ENCODE measurements around the gene CNTNAP3.
"Not testable (repeated sequence)": the region's sequence is repeated elsewhere in the genome, so short reads cannot be mapped to it uniquely, and the experiment has no call there.

The CNTNAP3 gene

DNA sequence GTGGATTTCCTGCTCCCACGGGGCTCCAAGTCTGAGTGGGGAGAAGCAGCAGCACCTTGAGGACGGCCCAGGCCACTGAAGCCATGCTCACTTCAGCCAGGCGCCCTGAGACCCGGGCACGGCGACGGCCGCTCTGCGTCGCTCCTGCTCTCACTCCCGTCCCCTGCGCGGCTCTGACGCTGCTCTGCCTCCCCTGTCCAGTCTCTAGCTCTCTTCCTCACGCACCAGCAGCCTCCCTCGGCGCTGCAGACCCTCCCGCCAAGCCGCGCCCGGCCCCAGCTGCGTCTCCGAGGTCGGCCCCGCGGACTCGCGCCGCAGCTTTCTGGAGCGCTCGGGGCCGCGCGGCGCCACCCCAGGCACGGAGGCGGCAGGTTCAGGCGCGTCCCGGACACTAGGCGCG, at the start of gene CNTNAP3:
Gene CNTNAP3, minus strand, starts transcription at position 188 of the 400 bp plus-strand sequence. Its CDS starts 103 bp downstream, at position 85.
- DNase-seq (ENCODE audit: low read depth) = not testable (repeated sequence)

DNA sequence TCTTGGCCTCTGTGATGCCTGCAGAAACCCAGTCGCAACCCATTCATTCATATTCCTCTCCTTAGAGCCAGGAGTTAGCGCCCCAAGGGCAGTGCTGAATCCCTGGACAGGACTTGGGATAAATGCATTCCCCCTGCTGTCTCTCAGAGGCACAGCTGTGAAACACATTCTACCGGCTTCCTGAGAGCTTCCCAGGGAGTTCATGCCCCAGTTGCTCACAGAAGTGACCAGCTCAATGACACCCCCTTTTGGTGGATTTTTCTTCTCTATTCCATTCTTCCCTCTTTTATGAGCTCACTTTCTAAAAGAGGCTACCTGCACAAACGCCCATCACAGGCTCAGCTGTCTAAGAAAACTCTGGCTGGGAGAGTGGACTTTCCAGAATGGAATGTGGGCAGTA, 8.0 kb downstream of the CNTNAP3 start:
- DNase-seq (ENCODE audit: low read depth) = not testable (repeated sequence)

- not testable (repeated sequence) for DNase-seq (ENCODE audit: low read depth)
Measured at GRCh38 chr9:39242513-39242912, 45.5 kb downstream of the CNTNAP3 start.

DNA sequence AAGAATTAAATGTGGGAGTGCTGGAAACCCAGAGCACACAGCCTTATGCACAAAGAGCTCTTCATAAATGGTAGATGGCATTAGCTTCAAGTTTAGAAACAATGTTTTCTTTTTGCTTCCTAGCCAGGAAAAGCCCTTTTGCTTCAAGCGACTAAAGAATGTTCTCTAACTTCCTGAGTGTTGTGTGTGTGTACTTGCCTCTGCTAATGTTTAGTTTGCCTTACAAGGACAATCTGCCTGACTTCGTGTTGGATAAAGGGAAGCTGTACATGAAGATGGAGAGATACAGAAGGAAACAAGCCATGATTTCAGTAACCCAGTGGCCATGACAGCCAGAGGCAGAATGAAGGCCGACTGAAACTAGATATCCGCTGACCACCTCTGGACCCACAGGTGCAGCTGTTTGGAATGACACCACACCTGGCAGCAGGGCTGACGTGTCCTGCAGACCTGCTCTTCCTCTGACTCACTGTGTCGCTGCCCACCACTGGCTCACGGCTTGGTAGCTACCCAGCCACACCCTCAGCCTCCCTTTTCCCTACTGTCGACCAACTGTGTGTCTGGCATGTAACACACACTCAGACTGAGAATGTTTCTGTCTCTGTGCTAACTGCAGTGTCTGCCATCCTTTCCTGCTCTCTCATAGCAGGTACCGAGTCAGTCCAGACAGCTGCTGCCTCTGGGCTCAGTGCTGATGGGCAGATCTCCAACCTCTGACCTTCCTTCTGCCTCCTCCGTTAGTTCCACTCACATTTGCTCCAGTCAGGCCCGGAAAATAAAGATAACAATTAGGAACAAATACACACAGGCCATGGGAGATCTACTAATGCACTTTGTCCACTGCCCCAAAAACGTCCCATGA, 55.6 kb downstream of the CNTNAP3 start:
- not testable (repeated sequence) for DNase-seq (ENCODE audit: low read depth)

DNA sequence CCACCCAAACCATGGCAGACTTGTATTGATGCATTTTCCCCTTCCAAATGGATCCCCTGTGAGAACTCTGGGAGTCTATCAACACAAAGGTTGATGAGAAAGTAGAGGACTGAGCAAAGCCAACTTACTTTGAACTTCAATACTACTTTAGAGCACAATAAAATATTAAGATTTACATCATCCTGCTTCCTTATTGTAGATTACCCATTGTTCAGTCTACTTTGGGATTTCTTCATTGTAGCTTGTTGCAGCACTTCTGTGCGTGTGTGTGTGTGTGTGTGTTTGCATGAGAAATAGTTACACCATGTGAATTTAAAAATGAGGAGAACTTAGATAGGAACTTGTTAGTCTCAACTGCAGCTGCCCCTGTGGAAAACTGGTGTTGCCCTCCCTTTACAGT, 72.0 kb downstream of the CNTNAP3 start:
- DNase-seq (ENCODE audit: low read depth) = not testable (repeated sequence)

DNA sequence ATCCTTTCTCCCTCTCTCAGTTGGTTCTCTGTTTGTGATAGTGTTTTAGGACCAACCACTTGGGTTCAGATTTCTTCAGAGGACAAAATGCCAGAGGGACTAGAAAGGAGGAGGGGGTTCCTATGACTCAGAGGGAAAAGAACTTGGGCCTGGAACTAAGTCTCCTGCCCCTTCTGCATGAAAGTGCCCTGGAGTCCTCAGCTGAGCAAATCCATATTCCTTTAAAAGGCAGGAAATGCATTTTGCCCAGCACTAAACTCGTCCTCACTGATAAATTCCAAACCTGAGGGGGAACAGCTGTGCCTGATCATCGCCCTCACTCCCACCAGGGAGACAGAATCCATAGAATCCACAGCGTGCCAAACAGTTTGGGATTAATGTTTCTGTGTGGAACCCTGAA, 78.2 kb downstream of the CNTNAP3 start:
- DNase-seq (ENCODE audit: low read depth) = not testable (repeated sequence)

- DNase-seq (ENCODE audit: low read depth) = not testable (repeated sequence)
Measured at GRCh38 chr9:39206643-39207042, 81.3 kb downstream of the CNTNAP3 start.

DNA sequence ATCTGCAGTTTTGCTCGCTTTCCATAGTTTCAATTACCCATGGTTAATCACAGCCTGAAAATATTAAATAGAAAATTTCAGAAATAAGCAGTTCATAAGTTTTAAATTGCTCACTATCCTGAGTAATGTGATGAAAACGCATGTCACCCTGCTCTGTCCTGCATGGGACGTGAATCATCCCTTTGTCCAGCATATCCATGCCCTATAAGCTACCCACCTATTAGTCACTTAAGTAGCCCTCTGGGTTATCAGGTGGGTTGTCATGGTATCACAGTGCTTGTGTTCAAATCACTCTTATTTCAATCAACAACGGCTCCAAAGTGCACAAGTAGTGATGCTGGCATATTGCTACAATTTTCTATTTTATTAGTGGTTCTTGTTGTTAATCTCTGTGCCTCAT, 82.1 kb downstream of the CNTNAP3 start:
- not testable (repeated sequence) for DNase-seq (ENCODE audit: low read depth)

DNA sequence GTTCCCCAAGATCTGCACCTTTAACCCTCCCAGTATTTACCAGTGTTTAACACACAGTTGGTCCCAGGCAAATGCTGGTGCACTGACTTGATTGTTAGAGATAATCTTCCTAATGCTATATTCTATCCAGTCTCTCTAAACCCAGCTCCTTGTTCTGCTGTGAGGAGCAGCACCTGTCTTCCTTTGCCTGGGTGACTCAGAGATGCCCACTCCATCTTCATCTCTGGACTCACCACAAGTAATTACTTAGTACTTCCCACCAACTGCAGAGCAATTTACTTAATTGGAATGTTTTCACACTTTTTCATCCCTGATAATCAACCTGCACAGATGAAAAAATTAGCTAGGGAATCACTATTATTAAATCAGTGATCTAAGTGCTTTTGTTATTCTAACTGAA, 87.6 kb downstream of the CNTNAP3 start:
- not testable (repeated sequence) for DNase-seq (ENCODE audit: low read depth)

DNA sequence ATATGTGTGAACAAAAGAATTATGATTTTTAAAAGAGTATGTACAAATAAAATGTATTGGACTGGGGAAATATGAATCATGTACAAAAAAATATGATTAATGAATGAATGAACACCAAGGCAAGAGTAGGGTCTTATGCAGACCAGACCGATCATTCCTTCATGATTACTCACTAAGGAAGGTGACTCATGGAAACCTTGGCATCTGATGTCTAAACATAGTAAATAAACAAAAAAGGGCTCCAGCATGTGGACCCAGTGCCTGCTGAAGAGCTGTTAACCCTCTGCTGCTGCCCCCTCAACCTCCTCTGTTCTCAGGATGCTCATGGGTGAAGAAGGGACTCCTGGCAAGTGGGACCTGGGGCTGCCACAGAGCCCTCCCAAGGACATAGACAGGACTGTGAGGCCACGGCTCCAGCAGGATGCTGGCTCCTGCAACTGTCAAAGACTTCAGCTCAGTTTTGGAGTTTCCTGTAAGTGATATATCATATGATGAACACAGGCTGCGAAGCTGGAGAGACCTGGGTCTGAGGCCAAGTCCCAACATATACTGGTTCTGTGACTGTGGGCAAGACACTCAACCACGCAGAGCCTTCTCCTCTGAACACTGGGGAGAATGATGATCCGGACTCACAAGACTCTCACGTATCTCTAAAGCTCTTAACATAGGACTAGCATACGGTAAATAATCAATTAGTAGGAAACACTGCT, 89.8 kb downstream of the CNTNAP3 start:
- DNase-seq (ENCODE audit: low read depth) = not testable (repeated sequence)

DNA sequence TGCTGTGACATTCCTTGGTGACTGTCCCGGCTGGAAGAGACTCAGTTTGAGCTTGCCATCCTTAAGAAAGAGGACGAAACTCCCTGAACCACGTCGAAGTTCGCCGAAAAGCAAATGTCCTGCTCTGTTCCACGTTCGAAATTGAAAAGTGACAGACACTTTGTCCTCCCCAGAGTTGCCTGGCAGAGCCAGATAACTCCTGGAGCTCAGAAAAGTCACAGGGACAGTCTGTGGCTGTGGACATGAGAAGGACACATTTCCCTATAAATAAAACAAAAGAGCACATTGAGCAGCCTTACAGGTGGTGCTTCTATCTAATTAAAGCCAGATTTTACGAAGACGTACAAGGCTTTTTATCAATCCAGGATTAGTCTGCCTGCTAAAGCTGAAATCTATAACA, 116.6 kb downstream of the CNTNAP3 start:
- not testable (repeated sequence) for DNase-seq (ENCODE audit: low read depth)

DNA sequence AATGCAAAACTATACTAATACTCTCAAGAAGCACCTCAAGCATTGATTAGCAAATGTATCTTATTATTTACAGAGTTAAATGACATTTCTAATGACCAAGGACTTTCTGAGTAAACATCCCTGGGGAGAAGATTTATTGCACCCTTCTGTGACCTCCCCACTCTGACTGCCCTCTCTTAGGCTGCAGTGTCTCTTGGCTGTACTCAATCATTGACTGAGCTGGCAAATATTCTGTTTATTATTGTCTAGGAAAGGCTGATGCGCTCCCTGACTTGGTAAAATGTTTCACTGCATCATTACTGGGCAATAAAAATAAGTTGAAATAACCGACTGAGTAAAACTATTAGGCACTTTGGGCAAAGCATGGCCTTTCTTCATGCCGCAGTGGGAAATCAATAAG, 130.3 kb downstream of the CNTNAP3 start:
- DNase-seq (ENCODE audit: low read depth) = not testable (repeated sequence)

- not testable (repeated sequence) for DNase-seq (ENCODE audit: low read depth)
Measured at GRCh38 chr9:39132826-39133552, 155.0 kb downstream of the CNTNAP3 start.

DNA sequence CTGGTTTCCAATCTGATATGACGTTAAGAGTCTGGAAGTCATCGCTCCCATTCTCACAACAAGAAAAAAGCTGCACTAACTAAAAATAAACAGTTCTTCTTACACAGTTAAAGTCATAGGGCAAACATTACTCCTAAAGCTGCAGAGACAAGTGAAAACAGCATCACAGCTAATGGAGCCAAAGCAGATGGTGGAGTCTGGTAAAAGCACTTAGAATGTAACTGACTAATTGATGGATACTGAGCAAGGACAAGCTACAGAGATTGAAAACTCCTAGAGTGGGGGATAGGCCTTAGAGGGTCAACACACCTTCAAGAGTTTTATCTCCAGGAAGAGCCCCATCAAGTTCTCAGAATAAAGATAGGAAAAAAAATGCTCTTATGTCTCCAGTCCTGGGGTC, 166.6 kb downstream of the CNTNAP3 start:
- not testable (repeated sequence) for DNase-seq (ENCODE audit: low read depth)

DNA sequence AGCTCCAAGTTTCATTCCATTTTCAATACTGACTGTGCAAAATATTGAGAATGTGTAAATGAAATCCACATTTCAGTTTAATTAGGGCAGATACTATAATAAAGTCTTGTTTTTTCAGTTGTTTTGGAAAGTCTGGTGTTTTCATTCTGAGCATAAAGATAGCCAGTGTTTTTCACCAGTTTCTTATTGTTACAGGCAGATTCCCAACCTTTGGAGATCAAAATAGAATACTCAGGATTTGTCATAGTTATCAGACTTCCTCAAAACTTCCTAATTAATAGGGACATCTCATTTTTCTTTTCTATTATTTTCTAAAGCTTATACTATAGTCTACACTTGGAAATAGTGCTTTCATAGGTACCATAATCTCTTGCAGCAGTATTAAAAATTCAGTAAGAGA, 176.2 kb downstream of the CNTNAP3 start:
- DNase-seq (ENCODE audit: low read depth) = not testable (repeated sequence)

GRCh38 chr9:39108145-39108544, 179.8 kb downstream of the CNTNAP3 start:
- DNase-seq (ENCODE audit: low read depth) = no peak

DNA sequence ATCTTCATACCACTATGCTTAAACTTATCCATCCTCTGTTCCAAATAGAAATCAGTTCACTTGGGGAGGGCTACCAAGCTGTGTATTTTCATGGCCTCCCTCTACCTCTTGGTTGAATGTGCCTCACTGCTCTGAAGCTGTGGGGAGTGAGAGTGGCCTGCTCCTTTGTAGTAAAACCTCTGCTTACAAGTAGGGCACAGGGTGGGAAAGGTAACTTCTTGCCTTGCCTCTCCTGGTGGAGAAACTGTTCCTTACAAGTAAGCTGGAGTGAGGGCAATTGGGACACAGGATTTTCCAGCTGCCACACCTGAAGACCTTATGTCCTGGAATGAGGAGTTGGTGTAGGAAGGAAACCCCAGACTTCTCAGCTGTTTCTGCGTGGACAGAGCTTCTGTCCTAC, 190.8 kb downstream of the CNTNAP3 start:
- DNase-seq (ENCODE audit: low read depth) = not testable (repeated sequence)

- not testable (repeated sequence) for DNase-seq (ENCODE audit: low read depth)
Measured at GRCh38 chr9:39085311-39085710, 202.7 kb downstream of the CNTNAP3 start.

GRCh38 chr9:39082574-39082973, 205.4 kb downstream of the CNTNAP3 start:
- not testable (repeated sequence) for DNase-seq (ENCODE audit: low read depth)

DNA sequence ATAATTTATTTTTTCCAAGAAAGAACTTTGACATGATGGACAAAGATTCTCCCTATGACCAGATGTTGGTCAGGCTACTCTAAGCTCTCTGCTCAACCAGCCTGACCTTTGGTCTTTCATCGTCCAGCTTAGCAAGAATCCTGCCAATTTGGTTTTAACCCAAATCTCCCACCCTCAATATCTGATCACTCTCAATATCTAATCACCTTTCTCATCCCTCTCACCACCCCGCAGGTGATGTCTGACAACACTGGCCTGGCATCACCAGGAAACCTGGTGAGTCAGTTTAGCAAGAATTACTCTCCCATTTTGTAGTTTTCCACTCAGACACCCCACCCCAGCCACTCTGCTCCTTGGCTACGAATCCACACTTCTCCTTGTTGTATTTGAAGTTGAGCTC, 207.9 kb downstream of the CNTNAP3 start:
- not testable (repeated sequence) for DNase-seq (ENCODE audit: low read depth)

- DNase-seq (ENCODE audit: low read depth) = not testable (repeated sequence)
Measured at GRCh38 chr9:39078621-39079256, 209.2 kb downstream of the CNTNAP3 start.

GRCh38 chr9:39073537-39073936, 214.4 kb downstream of the CNTNAP3 start:
- not testable (repeated sequence) for DNase-seq (ENCODE audit: low read depth)
